ENCODE measurements around the gene ADGRG2.

Gene ADGRG2

DNA sequence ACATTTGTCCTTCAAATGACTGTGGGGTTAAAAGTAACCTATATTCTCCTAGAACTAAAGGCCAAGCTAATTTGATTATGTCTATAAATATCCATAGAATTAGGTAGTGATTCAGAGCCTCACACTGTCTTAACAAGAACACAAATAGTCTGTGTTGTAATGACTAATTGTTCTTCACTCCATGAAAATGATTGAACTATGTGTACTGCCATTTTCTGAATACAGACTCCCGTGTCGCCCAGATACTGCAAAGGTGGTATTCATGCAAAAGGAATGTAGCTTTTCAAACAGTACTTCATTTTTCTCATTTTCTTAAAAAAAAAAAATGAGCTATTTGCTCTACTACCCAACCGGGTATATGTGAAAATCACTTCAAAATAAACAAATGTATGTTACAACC is 127.0 kb downstream of the ADGRG2 start:
- Histone ChIP-seq H3K9me3 (ENCODE audit: control insufficient read depth, insufficient read depth, low read depth, low read length) (no peaks in the 10 kb centered on the region), H3K4me1 (ENCODE audit: control insufficient read depth, insufficient read depth, low read length) (no peaks in the 10 kb centered on the region), H3K27ac (ENCODE audit: extremely low read depth, low read depth, low read length) (no peak overlapping the region), H3K36me3 (ENCODE audit: control insufficient read depth in 2 of 2, insufficient read depth in 1 of 2, low read length in 2 of 2) (no peaks in the 10 kb centered on the region), H3K4me3 (ENCODE audit: low read depth, low read length) (no peak overlapping the region)
- CTCF ChIA-PET: interaction anchor here (0.7 kb wide), 2 partner anchors 9 to 680 kb away, joined by 3 read pairs; no protein-coding TSS in a partner anchor
- TF ChIP-seq ZNF544 (tag by site-specific recombination; IDR thresholded peaks at IDR 0.05) (no peak), ZEB2 (tag by site-specific recombination; IDR thresholded peaks at IDR 0.05) (no peak), SP2 (tag by site-specific recombination; IDR thresholded peaks at IDR 0.05) (no peak), MYNN (tag by site-specific recombination; IDR thresholded peaks at IDR 0.05; ENCODE audit: borderline replicate concordance) (no peak), ZNF48 (tag by site-specific recombination; IDR thresholded peaks at IDR 0.05) (no peak), GLI2 (tag by site-specific recombination; IDR thresholded peaks at IDR 0.05; ENCODE audit: borderline replicate concordance, low read depth) (no peak), ZNF777 (tag by site-specific recombination; IDR thresholded peaks at IDR 0.05; ENCODE audit: borderline replicate concordance) (no peak), ZNF2 (tag by site-specific recombination; IDR thresholded peaks at IDR 0.05) (no peak), SETDB1 (IDR thresholded peaks at IDR 0.05; ENCODE audit: insufficient read length, low read length) (no peak), ZNF423 (tag by site-specific recombination; IDR thresholded peaks at IDR 0.05) (no peak), ZNF341 (tag by site-specific recombination; IDR thresholded peaks at IDR 0.05; ENCODE audit: low read depth) (no peak)
- TF ChIP-seq, protein P1, sequence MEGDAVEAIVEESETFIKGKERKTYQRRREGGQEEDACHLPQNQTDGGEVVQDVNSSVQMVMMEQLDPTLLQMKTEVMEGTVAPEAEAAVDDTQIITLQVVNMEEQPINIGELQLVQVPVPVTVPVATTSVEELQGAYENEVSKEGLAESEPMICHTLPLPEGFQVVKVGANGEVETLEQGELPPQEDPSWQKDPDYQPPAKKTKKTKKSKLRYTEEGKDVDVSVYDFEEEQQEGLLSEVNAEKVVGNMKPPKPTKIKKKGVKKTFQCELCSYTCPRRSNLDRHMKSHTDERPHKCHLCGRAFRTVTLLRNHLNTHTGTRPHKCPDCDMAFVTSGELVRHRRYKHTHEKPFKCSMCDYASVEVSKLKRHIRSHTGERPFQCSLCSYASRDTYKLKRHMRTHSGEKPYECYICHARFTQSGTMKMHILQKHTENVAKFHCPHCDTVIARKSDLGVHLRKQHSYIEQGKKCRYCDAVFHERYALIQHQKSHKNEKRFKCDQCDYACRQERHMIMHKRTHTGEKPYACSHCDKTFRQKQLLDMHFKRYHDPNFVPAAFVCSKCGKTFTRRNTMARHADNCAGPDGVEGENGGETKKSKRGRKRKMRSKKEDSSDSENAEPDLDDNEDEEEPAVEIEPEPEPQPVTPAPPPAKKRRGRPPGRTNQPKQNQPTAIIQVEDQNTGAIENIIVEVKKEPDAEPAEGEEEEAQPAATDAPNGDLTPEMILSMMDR (tag by site-specific recombination; IDR thresholded peaks at IDR 0.05): no peak
- POLR2A ChIA-PET: no interaction called here

DNA sequence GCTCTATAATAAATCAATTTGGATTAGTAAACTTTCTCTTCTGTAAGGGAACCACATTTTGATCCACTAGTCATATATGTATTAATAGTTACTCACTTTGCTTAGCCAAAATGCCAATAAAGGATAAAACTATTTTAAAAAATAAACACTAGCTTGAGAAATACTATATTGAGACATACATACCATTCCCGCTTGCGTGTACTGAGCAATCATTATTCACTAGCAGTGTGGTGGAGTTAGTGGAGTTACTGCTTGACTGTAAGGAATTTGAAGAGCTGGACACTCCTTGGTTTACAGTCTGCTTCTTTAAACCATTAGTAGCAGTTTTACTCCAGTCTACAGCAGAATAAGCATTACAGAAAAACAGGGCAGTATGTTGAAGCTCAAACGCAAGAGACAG is 127.6 kb downstream of the ADGRG2 start:
- Histone ChIP-seq H3K4me1 (ENCODE audit: control insufficient read depth, insufficient read depth, low read length) (no peaks in the 10 kb centered on the region), H3K9me3 (ENCODE audit: control insufficient read depth, insufficient read depth, low read depth, low read length) (no peaks in the 10 kb centered on the region), H3K4me3 (ENCODE audit: low read depth, low read length) (no peak overlapping the region), H3K27ac (ENCODE audit: extremely low read depth, low read depth, low read length) (no peak overlapping the region), H3K36me3 (ENCODE audit: control insufficient read depth in 2 of 2, insufficient read depth in 1 of 2, low read length in 2 of 2) (no peaks in the 10 kb centered on the region)
- TF ChIP-seq YY1 (tag by site-specific recombination; IDR thresholded peaks at IDR 0.05) (no peak), ZNF514 (tag by site-specific recombination; IDR thresholded peaks at IDR 0.05) (no peak), ZNF341 (tag by site-specific recombination; IDR thresholded peaks at IDR 0.05; ENCODE audit: low read depth) (no peak), ZNF555 (tag by site-specific recombination; conservative IDR thresholded peaks at IDR 0.05) (no peak), ZNF391 (tag by site-specific recombination; IDR thresholded peaks at IDR 0.05; ENCODE audit: borderline replicate concordance, low read depth) (no peak), KLF8 (tag by site-specific recombination; IDR thresholded peaks at IDR 0.05) (no peak), ZNF560 (tag by site-specific recombination; IDR thresholded peaks at IDR 0.05; ENCODE audit: borderline replicate concordance) (no peak), SP3 (tag by site-specific recombination; IDR thresholded peaks at IDR 0.05) (no peak)
- TF ChIP-seq, protein P2, sequence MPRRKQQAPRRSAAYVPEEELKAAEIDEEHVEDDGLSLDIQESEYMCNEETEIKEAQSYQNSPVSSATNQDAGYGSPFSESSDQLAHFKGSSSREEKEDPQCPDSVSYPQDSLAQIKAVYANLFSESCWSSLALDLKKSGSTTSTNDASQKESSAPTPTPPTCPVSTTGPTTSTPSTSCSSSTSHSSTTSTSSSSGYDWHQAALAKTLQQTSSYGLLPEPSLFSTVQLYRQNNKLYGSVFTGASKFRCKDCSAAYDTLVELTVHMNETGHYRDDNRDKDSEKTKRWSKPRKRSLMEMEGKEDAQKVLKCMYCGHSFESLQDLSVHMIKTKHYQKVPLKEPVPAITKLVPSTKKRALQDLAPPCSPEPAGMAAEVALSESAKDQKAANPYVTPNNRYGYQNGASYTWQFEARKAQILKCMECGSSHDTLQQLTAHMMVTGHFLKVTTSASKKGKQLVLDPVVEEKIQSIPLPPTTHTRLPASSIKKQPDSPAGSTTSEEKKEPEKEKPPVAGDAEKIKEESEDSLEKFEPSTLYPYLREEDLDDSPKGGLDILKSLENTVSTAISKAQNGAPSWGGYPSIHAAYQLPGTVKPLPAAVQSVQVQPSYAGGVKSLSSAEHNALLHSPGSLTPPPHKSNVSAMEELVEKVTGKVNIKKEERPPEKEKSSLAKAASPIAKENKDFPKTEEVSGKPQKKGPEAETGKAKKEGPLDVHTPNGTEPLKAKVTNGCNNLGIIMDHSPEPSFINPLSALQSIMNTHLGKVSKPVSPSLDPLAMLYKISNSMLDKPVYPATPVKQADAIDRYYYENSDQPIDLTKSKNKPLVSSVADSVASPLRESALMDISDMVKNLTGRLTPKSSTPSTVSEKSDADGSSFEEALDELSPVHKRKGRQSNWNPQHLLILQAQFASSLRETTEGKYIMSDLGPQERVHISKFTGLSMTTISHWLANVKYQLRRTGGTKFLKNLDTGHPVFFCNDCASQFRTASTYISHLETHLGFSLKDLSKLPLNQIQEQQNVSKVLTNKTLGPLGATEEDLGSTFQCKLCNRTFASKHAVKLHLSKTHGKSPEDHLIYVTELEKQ (tag by site-specific recombination; IDR thresholded peaks at IDR 0.05; ENCODE audit: borderline replicate concordance): no peak
- TF ChIP-seq, protein P3, sequence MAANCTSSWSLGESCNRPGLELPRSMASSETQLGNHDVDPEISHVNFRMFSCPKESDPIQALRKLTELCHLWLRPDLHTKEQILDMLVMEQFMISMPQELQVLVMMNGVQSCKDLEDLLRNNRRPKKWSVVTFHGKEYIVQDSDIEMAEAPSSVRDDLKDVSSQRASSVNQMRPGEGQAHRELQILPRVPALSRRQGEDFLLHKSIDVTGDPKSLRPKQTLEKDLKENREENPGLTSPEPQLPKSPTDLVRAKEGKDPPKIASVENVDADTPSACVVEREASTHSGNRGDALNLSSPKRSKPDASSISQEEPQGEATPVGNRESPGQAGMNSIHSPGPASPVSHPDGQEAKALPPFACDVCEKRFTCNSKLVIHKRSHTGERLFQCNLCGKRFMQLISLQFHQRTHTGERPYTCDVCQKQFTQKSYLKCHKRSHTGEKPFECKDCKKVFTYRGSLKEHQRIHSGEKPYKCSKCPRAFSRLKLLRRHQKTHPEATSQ (tag by site-specific recombination; IDR thresholded peaks at IDR 0.05): no peak
- TF ChIP-seq, protein P4, sequence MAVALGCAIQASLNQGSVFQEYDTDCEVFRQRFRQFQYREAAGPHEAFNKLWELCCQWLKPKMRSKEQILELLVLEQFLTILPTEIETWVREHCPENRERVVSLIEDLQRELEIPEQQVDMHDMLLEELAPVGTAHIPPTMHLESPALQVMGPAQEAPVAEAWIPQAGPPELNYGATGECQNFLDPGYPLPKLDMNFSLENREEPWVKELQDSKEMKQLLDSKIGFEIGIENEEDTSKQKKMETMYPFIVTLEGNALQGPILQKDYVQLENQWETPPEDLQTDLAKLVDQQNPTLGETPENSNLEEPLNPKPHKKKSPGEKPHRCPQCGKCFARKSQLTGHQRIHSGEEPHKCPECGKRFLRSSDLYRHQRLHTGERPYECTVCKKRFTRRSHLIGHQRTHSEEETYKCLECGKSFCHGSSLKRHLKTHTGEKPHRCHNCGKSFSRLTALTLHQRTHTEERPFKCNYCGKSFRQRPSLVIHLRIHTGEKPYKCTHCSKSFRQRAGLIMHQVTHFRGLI (tag by site-specific recombination; IDR thresholded peaks at IDR 0.05): no peak
- ChIA-PET POLR2A (no interaction called here), CTCF (interaction anchor here (0.7 kb wide), 1 partner anchor 9 kb away, joined by 3 read pairs; no protein-coding TSS in a partner anchor)

All from HEK293 (cell line).